ENCODE results near the gene RPL5. TPM values are rescaled to one million over a fixed set of nuclear protein-coding genes. Genes with fewer than 3 reads are reported as not detected.

Gene RPL5
- total RNA-seq, result 1,003 and 1,341 TPM in 2 replicates

DNA sequence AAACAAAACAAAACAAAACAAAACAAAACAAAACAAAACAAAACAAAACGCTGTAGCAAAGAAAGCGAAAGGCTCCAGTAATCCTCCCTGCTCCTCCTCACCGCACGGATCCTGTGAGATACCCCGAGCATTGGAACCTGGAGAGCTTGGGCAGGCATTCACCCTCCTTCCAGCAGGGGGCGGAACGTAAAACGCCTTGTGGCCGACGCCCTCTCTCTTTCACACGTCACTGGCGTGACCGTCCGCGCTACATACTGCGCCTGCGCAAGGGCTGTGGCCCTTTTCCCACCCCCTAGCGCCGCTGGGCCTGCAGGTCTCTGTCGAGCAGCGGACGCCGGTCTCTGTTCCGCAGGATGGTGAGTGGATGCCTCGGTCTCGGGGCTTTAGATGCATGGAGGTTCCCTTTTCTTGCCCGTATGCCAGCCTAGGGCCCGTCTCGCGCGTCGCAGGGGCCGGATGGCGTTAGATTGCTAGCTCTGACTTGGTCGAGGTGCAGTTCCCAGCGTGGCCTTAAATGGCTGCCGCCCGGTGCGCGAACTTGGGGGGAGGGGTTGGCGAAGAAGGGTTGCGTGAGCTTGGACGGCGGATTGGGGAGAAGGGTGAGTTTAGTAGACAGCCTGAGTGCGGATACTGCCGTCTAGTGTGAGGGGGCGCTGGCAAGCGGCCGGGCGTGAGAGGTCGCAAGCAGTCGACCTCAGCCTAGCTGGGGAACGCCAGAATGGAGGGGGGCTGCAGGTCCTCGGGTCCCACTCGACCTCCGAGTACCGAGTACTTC lies at the start of gene RPL5:
Gene RPL5, plus strand, starts transcription at position 279 of the 775 bp plus-strand sequence. Its CDS starts 75 bp downstream, at position 354.

DNA sequence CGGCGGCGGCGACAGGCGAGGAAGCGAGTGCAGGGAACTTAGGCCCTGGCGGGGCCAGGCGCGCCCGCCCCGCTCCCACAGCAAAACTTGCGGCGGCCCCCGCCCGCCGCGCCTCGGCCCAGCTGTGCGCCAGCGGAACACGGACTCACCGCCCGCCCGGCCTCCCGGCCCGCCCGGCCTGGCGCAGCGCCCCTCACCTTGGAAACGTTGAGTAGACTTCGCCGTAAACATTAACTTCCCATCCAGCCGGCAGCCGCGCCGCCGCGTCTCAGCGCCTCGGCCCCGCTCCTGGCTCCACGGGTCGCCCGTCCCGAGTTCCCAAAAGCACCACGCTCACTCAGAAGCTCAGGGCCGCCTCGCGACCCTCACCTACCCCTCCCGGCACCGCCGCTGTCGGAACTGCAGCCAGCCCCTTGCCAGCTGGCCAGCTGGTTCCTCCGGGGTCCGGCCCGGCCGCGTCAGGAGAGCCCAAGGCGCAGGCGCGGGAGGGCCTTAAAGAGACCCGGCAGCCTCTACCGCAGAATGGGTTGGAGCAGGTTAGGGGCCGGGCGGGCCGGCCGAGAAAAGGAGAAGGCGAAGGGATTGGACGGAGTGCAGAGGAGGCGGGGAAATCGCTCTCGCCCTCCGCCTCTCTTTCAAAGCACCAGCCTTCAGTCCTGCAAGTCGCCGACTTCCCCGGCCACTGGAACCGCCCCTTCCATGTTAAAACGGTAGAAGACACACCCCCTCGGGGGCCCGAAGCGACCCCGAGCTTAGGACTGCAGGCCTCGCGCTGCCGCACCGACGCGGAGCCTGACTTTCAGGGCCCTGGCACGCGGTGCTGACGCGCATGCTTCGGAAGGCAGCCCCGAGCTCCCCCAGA lies 47.0 kb upstream of the RPL5 start, which contains the start of gene EVI5:
Gene EVI5, minus strand, starts transcription at position 470 of the 862 bp plus-strand sequence. CDS start 48,562 bp downstream, outside the sequence.

Other genes starting within 250 kb of the RPL5 start
- gene EVI5, start 46.9 kb upstream of the RPL5 start, total RNA-seq, result 58.5 and 93.0 TPM in 2 replicates
- 12.5 and 13.1 TPM in 2 replicates for gene DIPK1A, start 129.4 kb downstream of the RPL5 start, total RNA-seq
- gene MTF2, start 247.2 kb downstream of the RPL5 start, total RNA-seq, result 21.4 and 22.4 TPM in 2 replicates